GM12801 (cell line): ENCODE data around the gene SWT1.

Source experiments
- TF ChIP-seq, protein P1 (sequence below): IDR thresholded peaks from one replicate; pipeline ENCODE4 v1.5.1; 2011; ENCODE audit warnings: control low read depth; ENCODE audit not compliant: insufficient read length; ENCODE audit errors: extremely low read depth

SWT1 gene

DNA sequence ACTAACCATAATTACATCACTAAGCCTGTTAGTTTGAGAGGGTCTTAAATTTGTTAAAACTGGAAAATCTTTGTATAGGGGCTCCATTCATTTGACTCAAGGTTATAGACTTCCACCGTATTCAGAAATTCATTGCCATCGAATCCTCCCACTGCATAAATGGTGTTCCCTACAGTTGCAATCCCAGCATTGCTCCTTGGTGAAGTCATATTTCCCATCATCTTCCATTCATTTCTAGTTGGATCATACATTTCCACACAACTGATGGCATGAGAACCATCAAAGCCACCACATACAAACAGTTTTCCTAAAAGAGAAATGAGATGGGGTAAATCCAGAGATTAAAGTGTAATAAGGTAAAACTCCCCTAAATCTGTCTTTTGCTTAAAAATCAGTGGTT, 141.0 kb downstream of the SWT1 start:
- TF ChIP-seq, protein P1, sequence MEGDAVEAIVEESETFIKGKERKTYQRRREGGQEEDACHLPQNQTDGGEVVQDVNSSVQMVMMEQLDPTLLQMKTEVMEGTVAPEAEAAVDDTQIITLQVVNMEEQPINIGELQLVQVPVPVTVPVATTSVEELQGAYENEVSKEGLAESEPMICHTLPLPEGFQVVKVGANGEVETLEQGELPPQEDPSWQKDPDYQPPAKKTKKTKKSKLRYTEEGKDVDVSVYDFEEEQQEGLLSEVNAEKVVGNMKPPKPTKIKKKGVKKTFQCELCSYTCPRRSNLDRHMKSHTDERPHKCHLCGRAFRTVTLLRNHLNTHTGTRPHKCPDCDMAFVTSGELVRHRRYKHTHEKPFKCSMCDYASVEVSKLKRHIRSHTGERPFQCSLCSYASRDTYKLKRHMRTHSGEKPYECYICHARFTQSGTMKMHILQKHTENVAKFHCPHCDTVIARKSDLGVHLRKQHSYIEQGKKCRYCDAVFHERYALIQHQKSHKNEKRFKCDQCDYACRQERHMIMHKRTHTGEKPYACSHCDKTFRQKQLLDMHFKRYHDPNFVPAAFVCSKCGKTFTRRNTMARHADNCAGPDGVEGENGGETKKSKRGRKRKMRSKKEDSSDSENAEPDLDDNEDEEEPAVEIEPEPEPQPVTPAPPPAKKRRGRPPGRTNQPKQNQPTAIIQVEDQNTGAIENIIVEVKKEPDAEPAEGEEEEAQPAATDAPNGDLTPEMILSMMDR: no peak

DNA sequence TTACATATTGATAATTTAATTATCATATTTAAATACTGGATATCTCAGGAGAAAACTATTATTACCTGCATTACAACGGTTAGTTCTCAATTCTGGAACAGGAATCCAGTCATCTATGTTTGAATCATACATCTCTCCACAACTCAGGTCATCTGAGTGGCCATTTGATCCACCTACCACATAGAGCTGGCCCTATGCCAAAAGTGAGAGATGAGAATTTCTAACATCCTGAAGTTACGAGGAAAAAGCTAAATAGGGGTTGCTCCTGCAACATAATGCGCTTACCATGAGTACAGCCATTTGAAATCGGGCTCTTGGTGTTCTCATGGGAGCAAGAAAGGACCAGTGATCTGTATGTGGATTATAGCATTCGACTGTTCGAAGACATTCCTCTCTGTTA, 143.2 kb downstream of the SWT1 start:
- TF ChIP-seq, protein P1: no peak

DNA sequence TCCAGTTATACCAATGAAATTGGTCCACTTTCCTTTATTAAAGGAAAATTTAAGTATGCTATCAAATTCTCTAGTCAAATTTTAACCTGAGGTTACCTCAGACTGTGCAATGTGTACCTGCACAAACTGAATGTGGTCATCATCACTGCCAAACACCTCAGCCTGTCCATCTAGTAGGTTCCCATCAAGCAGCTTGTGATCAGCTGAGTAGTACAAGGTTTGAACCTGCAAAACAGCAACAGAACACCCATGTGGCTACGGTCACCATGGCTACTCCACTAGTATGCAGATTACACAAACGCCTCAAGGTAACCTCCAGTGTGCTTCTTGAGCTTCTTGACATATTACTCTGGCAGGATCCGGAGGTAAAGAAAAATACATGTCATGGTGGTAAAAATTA, 148.5 kb downstream of the SWT1 start:
- TF ChIP-seq, protein P1: no peak

DNA sequence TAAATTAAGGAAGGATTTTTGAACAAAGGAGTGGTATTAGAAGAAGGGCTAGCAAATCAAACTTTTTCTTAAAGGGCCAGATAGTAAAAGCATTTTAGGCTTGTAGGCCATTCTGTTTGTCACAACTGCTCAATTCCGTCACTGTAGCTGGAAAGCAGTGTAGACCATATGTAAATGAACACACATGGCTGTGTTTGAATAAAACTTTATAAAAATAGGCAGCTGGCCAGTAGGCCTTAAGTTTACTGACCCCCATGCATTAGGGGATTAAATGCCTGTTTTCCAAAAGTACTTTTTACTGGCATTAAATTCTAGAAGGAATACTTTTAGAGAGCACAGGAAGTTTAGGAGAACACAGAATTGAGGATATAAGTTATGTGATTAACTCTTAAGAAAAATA, 151.2 kb downstream of the SWT1 start:
- TF ChIP-seq, protein P1: no peak

DNA sequence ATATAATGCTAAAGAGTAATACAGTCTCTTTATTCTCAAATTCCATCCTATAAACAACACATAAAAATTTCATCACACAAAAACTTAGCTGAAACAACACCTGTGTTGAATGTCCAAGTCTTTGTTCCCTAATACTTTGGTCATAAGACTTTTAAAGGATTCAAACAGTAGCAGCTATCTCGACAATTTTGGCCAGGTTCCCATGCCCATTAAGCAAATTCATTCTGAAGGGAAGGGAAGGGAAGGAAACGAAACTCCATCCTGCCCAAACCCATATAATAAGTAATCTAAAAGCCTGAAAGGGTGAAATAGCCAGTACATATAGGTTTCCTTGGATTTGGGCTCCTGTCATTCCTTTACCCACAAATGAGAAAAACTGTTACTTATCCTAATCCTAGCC, 152.6 kb downstream of the SWT1 start:
- TF ChIP-seq, protein P1: no peak

DNA sequence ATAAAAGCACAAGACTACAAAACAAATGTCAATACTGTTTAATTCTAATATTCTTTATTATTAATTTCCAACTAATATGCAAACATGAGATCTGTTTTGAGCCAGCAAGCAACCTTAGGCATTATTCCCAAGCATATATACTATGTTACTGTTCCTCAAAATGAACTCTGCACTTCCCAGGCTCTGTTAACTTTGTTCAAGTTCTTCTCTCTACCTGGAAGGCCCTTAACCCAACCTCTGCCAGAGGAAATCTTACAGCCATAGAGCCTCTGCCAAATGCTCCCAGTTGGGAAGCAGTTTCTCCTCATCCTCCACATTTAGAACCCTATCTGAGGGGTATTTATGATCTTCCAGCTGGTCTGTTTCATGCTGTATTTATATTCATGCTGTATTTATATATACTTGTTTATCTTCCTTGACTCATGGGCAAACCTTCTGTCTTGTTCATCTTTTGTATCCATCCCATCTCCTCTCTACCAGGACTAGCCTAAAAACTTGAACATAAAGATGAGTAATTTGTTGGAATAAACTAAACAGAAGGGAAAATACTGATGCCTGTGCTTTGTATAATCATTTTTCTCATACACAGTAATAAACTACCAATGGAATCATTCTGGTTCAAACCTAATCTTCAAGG, 154.7 kb downstream of the SWT1 start:
- TF ChIP-seq, protein P1: no peak

DNA sequence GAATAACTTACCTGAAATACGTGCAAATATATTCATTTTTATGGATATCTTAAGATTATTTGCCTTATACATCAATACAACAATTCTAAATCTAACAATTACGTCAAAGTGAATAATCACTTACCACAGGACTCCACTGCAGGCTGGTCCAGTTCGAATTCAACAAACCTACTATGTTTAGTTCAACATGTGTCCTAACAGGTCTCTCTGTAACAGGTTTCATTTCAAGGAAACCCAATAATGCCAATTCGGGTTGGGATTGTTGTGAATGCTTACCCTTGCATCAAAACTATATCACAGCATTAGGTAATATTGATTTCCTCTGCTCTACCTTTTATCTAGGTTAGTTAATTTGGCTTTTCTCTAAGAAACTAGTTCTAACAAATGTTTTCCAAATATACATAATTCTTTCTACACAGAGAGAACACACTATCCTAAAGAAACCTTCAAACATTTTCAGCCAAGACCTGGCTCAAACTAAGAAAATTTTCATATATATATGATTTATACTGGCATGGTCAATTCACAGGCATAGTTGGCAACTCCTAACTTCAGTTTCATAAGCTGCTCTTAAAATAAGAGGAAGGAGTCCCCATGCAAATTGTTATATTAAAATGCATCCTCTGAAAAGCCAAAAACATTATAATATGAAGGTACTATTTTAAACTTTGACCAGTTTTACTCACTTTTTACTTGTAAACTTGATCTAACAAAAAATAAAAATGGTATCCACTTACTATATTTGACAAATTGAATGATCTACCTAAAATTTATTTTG, 155.6 kb downstream of the SWT1 start:
- TF ChIP-seq, protein P1: no peak
